Endothelial cell of umbilical vein (primary cell): ENCODE data around the gene ARRDC2.

ENCODE experiments used
- EZH2 ChIP-seq: IDR thresholded peaks from 2 replicates; pipeline ENCODE4 v1.6.1; 2012; ENCODE audit warnings: borderline replicate concordance, low read depth, mild to moderate bottlenecking, moderate library complexity, low read length, inconsistent platforms; ENCODE audit not compliant: severe bottlenecking
- POLR2A ChIP-seq: IDR thresholded peaks from 2 replicates; pipeline ENCODE4 v1.6.1; 2012; ENCODE audit warnings: low read depth, mild to moderate bottlenecking, control low read depth, low read length
- TF ChIP-seq, protein P1 (sequence below), 2 donors: IDR thresholded peaks; 1 replicate in 1 of 2; 2 replicates in 1 of 2; pipeline ENCODE4 v1.5.1; 2011; ENCODE audit warnings: low read length in 2 of 2, mild to moderate bottlenecking in 2 of 2, moderate library complexity in 2 of 2, control low read depth in 1 of 2, inconsistent platforms in 1 of 2, low read depth in 1 of 2; ENCODE audit not compliant: insufficient read depth in 1 of 2; ENCODE audit errors: extremely low read depth in 1 of 2

DNA sequence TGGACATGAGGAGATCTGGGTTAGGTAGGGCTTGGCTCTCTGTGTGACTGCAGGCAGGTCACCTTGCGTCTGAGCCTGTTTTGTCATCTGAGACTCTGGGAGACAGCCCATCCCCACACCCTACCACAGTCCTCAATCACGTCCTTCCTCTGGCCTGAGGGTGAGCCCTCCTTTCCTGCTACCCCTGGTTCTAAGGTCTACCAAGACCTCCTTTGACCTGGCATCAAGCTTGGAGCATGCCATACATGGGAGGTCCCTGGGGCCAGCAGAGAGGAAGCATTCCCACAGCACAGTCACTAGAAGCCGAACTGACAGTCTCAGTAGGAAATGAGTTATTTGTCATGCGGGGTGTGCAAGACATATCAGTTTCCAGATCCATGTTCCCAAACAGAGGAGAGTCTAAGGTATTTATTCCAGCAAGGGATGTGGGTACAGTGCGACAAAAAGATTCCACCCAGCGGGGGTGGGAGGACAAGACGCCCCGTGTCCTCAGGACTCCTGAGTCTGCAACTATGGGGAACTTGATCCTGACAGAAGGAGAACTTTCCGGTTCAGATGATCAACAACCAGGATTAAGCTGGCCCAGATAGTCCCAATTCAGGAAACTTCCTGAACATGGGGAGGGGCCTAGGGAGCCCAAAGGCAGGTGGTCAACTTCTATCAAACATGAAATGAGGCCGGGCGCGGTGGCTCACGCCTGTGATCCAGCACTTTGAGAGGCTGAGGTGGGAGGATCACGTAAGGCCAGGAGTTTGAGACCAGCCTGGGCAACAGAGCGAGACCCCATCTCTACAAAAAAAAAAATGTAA, 9.5 kb downstream of the ARRDC2 start:
- TF ChIP-seq POLR2A (no peak), EZH2 (no peak)
- TF ChIP-seq, protein P1, sequence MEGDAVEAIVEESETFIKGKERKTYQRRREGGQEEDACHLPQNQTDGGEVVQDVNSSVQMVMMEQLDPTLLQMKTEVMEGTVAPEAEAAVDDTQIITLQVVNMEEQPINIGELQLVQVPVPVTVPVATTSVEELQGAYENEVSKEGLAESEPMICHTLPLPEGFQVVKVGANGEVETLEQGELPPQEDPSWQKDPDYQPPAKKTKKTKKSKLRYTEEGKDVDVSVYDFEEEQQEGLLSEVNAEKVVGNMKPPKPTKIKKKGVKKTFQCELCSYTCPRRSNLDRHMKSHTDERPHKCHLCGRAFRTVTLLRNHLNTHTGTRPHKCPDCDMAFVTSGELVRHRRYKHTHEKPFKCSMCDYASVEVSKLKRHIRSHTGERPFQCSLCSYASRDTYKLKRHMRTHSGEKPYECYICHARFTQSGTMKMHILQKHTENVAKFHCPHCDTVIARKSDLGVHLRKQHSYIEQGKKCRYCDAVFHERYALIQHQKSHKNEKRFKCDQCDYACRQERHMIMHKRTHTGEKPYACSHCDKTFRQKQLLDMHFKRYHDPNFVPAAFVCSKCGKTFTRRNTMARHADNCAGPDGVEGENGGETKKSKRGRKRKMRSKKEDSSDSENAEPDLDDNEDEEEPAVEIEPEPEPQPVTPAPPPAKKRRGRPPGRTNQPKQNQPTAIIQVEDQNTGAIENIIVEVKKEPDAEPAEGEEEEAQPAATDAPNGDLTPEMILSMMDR (IDR thresholded peaks at IDR 0.05; ENCODE audit: extremely low read depth in 1 of 2, insufficient read depth in 1 of 2, low read depth in 1 of 2, low read length in 2 of 2), result no peak
